Sigmoid colon (tissue), 4 donors: ENCODE results near the gene HOXA1.

Experiments used
- POLR2A ChIP-seq, 2 donors: fragments of 450-650 bp; IDR thresholded peaks; one replicate each; pipeline ENCODE4 v1.6.1; 2016; ENCODE audit warnings: antibody characterized with exemption in 2 of 2, mild to moderate bottlenecking in 2 of 2, moderate library complexity in 2 of 2
- POLR2AphosphoS5 ChIP-seq, 4 donors: sonication (generic); formaldehyde crosslinking; IDR thresholded peaks; one replicate each; pipeline ENCODE4 v1.6.1; 2017; ENCODE audit warnings: antibody characterized with exemption in 4 of 4
- TF ChIP-seq, protein P1 (sequence below), 4 experiments: fragments of 450-650 bp in 3 of 4; fragments of 200-600 bp in 1 of 4; IDR thresholded peaks; one replicate each; pipeline ENCODE4 v1.5.1; 2016 to 2019; ENCODE audit warnings: antibody characterized with exemption in 4 of 4, mild to moderate bottlenecking in 3 of 4, moderate library complexity in 2 of 4

DNA sequence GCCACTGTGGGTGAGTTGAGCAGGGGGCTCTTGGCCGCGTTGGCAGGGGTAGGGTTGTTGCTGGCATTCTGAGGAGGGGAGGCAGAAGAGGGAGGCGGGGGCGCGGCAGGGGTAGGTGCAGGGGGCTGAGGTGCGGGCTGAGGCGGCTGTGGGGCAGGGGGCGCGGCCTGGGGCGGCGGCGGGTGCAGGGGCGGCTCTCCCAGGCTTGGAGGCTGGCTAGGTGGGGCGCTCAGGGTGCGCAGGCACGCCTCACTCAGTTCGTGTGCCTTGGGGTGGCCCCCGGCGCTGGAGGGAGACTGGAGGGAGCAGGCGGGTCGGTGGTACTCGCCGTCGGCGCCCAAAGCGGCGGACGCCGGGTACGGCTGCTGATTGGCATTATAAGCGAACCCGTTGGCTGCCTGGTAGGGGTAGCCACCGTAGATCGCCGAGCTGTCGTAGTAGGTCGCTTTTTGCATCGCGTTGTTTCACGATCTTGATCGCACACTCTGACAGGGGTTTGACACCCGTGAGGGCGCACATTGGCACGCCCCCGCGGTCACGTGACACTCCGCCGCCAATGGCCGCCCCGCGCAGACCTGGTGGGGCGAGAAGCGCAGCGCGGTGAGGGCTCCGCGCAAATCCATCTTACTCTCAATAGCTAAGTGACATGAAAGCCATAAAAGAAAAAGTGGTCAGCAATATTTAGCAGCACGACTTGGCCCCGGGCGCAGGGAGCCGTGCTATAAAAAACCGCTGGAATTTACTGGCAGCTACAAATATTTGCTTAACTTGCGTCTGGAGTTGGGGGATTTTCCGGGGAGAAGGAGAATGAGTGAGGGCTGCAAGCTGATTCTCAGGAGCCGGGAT is 14.6 kb upstream of the HOXA1 start:
- TF ChIP-seq, protein P1, sequence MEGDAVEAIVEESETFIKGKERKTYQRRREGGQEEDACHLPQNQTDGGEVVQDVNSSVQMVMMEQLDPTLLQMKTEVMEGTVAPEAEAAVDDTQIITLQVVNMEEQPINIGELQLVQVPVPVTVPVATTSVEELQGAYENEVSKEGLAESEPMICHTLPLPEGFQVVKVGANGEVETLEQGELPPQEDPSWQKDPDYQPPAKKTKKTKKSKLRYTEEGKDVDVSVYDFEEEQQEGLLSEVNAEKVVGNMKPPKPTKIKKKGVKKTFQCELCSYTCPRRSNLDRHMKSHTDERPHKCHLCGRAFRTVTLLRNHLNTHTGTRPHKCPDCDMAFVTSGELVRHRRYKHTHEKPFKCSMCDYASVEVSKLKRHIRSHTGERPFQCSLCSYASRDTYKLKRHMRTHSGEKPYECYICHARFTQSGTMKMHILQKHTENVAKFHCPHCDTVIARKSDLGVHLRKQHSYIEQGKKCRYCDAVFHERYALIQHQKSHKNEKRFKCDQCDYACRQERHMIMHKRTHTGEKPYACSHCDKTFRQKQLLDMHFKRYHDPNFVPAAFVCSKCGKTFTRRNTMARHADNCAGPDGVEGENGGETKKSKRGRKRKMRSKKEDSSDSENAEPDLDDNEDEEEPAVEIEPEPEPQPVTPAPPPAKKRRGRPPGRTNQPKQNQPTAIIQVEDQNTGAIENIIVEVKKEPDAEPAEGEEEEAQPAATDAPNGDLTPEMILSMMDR (IDR thresholded peaks at IDR 0.05), result no peak
- TF ChIP-seq POLR2AphosphoS5 (IDR thresholded peaks at IDR 0.05), result peak in 3 of 4 donors; percentile 64 to 69 (median 64)
- no peak for TF ChIP-seq POLR2A (IDR thresholded peaks at IDR 0.05)
